WTC11 (cell line): ENCODE data around the gene MACF1.

Source experiments
- ATF3 ChIP-seq: sonication (generic); formaldehyde crosslinking; conservative IDR thresholded peaks from 2 replicates; pipeline ENCODE4 v1.8.1; 2022; ENCODE audit warnings: mild to moderate bottlenecking, missing genetic modification reagents
- CTCF ChIP-seq: fragments of 200-600 bp; IDR thresholded peaks from 2 replicates; pipeline ENCODE4 v1.8.0; 2022; ENCODE audit warnings: antibody characterized with exemption

- TF ChIP-seq CTCF (no peak), ATF3 (CRISPR knock-in tag) (no peak)
Measured at GRCh38 chr1:39404876-39405275, 200.4 kb downstream of the MACF1 start.
